Measurements from ENCODE around the gene SLC44A1.

DNA sequence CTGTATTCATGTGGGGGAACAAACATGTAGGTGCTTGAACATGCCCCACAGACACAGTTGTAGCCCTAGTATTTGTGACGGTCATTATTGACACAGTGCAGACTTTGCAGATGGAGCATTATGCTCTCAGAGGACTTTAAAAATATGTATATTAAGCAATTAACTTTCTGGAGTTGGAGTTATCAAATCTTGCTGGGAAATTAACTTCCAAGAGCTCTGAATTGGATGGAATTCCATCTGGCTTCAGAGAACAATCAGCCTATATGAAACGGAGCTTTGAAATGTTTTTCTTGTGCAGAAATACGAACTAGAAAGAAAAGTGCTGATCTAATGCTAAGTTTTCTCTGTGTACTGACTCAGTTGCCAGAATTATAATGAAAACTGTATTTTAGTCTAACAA is 152.4 kb downstream of the SLC44A1 start:
- TF ChIP-seq, protein P1, sequence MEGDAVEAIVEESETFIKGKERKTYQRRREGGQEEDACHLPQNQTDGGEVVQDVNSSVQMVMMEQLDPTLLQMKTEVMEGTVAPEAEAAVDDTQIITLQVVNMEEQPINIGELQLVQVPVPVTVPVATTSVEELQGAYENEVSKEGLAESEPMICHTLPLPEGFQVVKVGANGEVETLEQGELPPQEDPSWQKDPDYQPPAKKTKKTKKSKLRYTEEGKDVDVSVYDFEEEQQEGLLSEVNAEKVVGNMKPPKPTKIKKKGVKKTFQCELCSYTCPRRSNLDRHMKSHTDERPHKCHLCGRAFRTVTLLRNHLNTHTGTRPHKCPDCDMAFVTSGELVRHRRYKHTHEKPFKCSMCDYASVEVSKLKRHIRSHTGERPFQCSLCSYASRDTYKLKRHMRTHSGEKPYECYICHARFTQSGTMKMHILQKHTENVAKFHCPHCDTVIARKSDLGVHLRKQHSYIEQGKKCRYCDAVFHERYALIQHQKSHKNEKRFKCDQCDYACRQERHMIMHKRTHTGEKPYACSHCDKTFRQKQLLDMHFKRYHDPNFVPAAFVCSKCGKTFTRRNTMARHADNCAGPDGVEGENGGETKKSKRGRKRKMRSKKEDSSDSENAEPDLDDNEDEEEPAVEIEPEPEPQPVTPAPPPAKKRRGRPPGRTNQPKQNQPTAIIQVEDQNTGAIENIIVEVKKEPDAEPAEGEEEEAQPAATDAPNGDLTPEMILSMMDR (CRISPR knock-in tag; IDR thresholded peaks at IDR 0.05) = no peak
- TF ChIP-seq, protein P2, sequence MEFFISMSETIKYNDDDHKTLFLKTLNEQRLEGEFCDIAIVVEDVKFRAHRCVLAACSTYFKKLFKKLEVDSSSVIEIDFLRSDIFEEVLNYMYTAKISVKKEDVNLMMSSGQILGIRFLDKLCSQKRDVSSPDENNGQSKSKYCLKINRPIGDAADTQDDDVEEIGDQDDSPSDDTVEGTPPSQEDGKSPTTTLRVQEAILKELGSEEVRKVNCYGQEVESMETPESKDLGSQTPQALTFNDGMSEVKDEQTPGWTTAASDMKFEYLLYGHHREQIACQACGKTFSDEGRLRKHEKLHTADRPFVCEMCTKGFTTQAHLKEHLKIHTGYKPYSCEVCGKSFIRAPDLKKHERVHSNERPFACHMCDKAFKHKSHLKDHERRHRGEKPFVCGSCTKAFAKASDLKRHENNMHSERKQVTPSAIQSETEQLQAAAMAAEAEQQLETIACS (CRISPR knock-in tag; IDR thresholded peaks at IDR 0.05) = no peak
- TF ChIP-seq RBAK (CRISPR knock-in tag; IDR thresholded peaks at IDR 0.05) = no peak
- no peak for TF ChIP-seq AGO1 (IDR thresholded peaks at IDR 0.05; ENCODE audit: low read depth, low read length, poor library complexity, severe bottlenecking)
- TF ChIP-seq POLR2AphosphoS2 (IDR thresholded peaks at IDR 0.05; ENCODE audit: low read depth, low read length) = no peak
- TF ChIP-seq, protein P3, sequence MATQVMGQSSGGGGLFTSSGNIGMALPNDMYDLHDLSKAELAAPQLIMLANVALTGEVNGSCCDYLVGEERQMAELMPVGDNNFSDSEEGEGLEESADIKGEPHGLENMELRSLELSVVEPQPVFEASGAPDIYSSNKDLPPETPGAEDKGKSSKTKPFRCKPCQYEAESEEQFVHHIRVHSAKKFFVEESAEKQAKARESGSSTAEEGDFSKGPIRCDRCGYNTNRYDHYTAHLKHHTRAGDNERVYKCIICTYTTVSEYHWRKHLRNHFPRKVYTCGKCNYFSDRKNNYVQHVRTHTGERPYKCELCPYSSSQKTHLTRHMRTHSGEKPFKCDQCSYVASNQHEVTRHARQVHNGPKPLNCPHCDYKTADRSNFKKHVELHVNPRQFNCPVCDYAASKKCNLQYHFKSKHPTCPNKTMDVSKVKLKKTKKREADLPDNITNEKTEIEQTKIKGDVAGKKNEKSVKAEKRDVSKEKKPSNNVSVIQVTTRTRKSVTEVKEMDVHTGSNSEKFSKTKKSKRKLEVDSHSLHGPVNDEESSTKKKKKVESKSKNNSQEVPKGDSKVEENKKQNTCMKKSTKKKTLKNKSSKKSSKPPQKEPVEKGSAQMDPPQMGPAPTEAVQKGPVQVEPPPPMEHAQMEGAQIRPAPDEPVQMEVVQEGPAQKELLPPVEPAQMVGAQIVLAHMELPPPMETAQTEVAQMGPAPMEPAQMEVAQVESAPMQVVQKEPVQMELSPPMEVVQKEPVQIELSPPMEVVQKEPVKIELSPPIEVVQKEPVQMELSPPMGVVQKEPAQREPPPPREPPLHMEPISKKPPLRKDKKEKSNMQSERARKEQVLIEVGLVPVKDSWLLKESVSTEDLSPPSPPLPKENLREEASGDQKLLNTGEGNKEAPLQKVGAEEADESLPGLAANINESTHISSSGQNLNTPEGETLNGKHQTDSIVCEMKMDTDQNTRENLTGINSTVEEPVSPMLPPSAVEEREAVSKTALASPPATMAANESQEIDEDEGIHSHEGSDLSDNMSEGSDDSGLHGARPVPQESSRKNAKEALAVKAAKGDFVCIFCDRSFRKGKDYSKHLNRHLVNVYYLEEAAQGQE (IDR thresholded peaks at IDR 0.05; ENCODE audit: borderline replicate concordance in 1 of 2, low read depth in 1 of 2, low read length in 2 of 2) = no peak
- TF ChIP-seq U2AF2 (IDR thresholded peaks at IDR 0.05; ENCODE audit: low read depth, low read length) = no peak
- TF ChIP-seq HES4 (CRISPR knock-in tag; IDR thresholded peaks at IDR 0.05; ENCODE audit: borderline replicate concordance) = no peak
